Panc1 (cell line): ENCODE results near the gene PDE9A. TPM values are rescaled to one million over a fixed set of nuclear protein-coding genes. Genes with fewer than 3 reads are reported as not detected.

ENCODE experiments used
- ATAC-seq: fragments of 200-7000 bp; cut with Tn5 transposase; 2 replicates; pipeline ENCODE4 v1.9.1; 2020; ENCODE audit warnings: mild to moderate bottlenecking, moderate library complexity
- BruUV-seq: library from RNA; stranded (reverse); fragments of 400-500 nt; replicated peaks from 2 replicates; lab custom pipeline; 2021; lab: Mats Ljungman, UMichigan
- CTCF ChIA-PET: fragments of 300-600 bp; sonication (Branson Sonifier 250); formaldehyde crosslinking; loops from one replicate; lab custom pipeline; 2022; ENCODE audit warnings: antibody characterized with exemption; lab: Charles Lee
- POLR2A ChIA-PET: fragments of 300-600 bp; sonication (Branson Sonifier 250); formaldehyde crosslinking; loops from one replicate; lab custom pipeline; 2022; ENCODE audit warnings: antibody characterized with exemption; lab: Charles Lee
- DNase-seq: peaks from one replicate; pipeline ENCODE4 v3.0.0-alpha.2; 2010; ENCODE audit warnings: low read depth, low spot score
- H3K27ac ChIP-seq: 2 replicates; pipeline ENCODE4 v1.5.1; 2011; ENCODE audit warnings: mild to moderate bottlenecking, low read length, inconsistent platforms
- H3K27me3 ChIP-seq: fragments of 200-500 bp; sonication (Bioruptor generic); 2 replicates; pipeline ENCODE4 v1.6.0; 2014; ENCODE audit warnings: low read length, inconsistent platforms; ENCODE audit not compliant: control insufficient read depth, insufficient read depth
- H3K36me3 ChIP-seq: fragments of 200-500 bp; sonication (Bioruptor generic); 2 replicates; pipeline ENCODE4 v1.5.1; 2014; ENCODE audit warnings: inconsistent platforms, mild to moderate bottlenecking, low read length, moderate library complexity; ENCODE audit not compliant: control insufficient read depth, insufficient read depth
- H3K4me1 ChIP-seq: 2 replicates; pipeline ENCODE4 v1.5.1; 2011; ENCODE audit warnings: inconsistent platforms, mild to moderate bottlenecking, low read length, moderate library complexity; ENCODE audit not compliant: control insufficient read depth, insufficient read depth
- H3K4me3 ChIP-seq, 2 experiments: 2 replicates each; pipeline ENCODE4 v1.5.1; 2011 to 2012; ENCODE audit warnings: low read depth in 2 of 2, low read length in 2 of 2, mild to moderate bottlenecking in 2 of 2, inconsistent platforms in 1 of 2, moderate library complexity in 1 of 2
- H3K9me3 ChIP-seq: fragments of 200-500 bp; sonication (Bioruptor generic); 2 replicates; pipeline ENCODE4 v1.5.1; 2014; ENCODE audit warnings: low read depth, mild to moderate bottlenecking, inconsistent platforms, low read length, moderate library complexity; ENCODE audit not compliant: control insufficient read depth, insufficient read depth
- POLR2AphosphoS5 ChIP-seq: IDR thresholded peaks from 2 replicates; pipeline ENCODE4 v1.6.1; 2012; ENCODE audit warnings: mild to moderate bottlenecking, low read depth, low read length, moderate library complexity
- SIN3A ChIP-seq: IDR thresholded peaks from 2 replicates; pipeline ENCODE4 v1.6.1; 2012; ENCODE audit warnings: low read depth, mild to moderate bottlenecking, low read length, moderate library complexity, borderline replicate concordance; ENCODE audit not compliant: insufficient read depth
- TCF7L2 ChIP-seq: IDR thresholded peaks from 2 replicates; pipeline ENCODE4 v1.6.1; 2011; ENCODE audit warnings: mild to moderate bottlenecking, low read depth, low read length, inconsistent platforms
- in situ Hi-C: cut with HindIII; loops from 2 replicates; pipeline ENCODE4 v1.10.0; 2016; ENCODE audit warnings: low sequenced_read_pairs, low pct_unique_long_range_greater_than_20kb
- intact Hi-C: fragments of 100-400 bp; cut with micrococcal nuclease; formaldehyde crosslinking; loops from one replicate; pipeline ENCODE4 v1.10.0; 2022; ENCODE audit not compliant: unreplicated experiment
- total RNA-seq: library from RNA; stranded (reverse); gene quantifications from one replicate; pipeline ENCODE4 v1.2.1, GENCODE V29; 2021; ENCODE audit not compliant: unreplicated experiment
- TF ChIP-seq, protein P1 (sequence below): fragments of 450-650 bp; IDR thresholded peaks from 2 replicates; pipeline ENCODE4 v1.5.1; 2017; ENCODE audit warnings: mild to moderate bottlenecking
- TF ChIP-seq, protein P2 (sequence below), 2 experiments: IDR thresholded peaks; 2 replicates each; pipeline ENCODE4 v1.6.1; 2011 to 2012; ENCODE audit warnings: low read depth in 2 of 2, control low read depth in 1 of 2, low read length in 1 of 2, mild to moderate bottlenecking in 1 of 2, moderate library complexity in 1 of 2; ENCODE audit not compliant: insufficient read depth in 1 of 2

The PDE9A gene
- total RNA-seq, 1 experiment from 2014 or later = 0.72 TPM

DNA sequence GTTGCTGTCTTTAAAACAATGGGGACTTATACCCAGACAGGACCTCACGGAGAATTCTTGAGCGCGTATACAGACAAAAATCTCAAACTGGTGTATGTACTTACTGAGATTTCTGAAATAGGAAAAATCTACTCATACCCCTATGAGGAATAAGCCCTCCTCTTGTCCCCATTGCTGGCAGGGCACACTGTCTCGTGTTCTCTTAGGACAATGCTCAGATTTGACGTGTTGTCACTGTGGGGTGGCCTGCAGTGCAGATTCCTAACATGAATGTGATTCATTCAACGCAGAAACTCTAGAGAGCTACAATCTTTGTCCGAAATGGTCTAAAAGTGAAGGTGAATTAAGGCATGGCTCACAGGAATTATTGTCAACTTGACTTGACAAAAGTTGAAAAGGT, 31.1 kb upstream of the PDE9A start:
- no peak for ATAC-seq
- Histone ChIP-seq H3K36me3 (no peaks in the 10 kb centered on the region), H3K4me3 (no peak overlapping the region), H3K27ac (no peak overlapping the region), H3K9me3 (no peaks in the 10 kb centered on the region), H3K4me1 (no peaks in the 10 kb centered on the region), H3K27me3 (peaks cover 2% of the 10 kb centered on the region; the same call in 1 of the 2 replicates)
- TF ChIP-seq, protein P1, sequence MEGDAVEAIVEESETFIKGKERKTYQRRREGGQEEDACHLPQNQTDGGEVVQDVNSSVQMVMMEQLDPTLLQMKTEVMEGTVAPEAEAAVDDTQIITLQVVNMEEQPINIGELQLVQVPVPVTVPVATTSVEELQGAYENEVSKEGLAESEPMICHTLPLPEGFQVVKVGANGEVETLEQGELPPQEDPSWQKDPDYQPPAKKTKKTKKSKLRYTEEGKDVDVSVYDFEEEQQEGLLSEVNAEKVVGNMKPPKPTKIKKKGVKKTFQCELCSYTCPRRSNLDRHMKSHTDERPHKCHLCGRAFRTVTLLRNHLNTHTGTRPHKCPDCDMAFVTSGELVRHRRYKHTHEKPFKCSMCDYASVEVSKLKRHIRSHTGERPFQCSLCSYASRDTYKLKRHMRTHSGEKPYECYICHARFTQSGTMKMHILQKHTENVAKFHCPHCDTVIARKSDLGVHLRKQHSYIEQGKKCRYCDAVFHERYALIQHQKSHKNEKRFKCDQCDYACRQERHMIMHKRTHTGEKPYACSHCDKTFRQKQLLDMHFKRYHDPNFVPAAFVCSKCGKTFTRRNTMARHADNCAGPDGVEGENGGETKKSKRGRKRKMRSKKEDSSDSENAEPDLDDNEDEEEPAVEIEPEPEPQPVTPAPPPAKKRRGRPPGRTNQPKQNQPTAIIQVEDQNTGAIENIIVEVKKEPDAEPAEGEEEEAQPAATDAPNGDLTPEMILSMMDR = no peak
- TF ChIP-seq TCF7L2 (no peak), POLR2AphosphoS5 (no peak), SIN3A (no peak)
- TF ChIP-seq, protein P2, sequence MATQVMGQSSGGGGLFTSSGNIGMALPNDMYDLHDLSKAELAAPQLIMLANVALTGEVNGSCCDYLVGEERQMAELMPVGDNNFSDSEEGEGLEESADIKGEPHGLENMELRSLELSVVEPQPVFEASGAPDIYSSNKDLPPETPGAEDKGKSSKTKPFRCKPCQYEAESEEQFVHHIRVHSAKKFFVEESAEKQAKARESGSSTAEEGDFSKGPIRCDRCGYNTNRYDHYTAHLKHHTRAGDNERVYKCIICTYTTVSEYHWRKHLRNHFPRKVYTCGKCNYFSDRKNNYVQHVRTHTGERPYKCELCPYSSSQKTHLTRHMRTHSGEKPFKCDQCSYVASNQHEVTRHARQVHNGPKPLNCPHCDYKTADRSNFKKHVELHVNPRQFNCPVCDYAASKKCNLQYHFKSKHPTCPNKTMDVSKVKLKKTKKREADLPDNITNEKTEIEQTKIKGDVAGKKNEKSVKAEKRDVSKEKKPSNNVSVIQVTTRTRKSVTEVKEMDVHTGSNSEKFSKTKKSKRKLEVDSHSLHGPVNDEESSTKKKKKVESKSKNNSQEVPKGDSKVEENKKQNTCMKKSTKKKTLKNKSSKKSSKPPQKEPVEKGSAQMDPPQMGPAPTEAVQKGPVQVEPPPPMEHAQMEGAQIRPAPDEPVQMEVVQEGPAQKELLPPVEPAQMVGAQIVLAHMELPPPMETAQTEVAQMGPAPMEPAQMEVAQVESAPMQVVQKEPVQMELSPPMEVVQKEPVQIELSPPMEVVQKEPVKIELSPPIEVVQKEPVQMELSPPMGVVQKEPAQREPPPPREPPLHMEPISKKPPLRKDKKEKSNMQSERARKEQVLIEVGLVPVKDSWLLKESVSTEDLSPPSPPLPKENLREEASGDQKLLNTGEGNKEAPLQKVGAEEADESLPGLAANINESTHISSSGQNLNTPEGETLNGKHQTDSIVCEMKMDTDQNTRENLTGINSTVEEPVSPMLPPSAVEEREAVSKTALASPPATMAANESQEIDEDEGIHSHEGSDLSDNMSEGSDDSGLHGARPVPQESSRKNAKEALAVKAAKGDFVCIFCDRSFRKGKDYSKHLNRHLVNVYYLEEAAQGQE (IDR thresholded peaks at IDR 0.05; ENCODE audit: insufficient read depth in 1 of 2, low read depth in 2 of 2, low read length in 1 of 2) = no peak
- intact Hi-C loops = no loop called here
- no peak for DNase-seq
- in situ Hi-C loops = no loop called here
- ChIA-PET CTCF (no interaction called here), POLR2A (no interaction called here)
- no TSS peak for BruUV-seq

GRCh38 chr21:42623694-42624093, 29.7 kb upstream of the PDE9A start:
- BruUV-seq = no TSS peak
- Histone ChIP-seq H3K4me1 (no peaks in the 10 kb centered on the region), H3K36me3 (no peaks in the 10 kb centered on the region), H3K27me3 (peaks cover 2% of the 10 kb centered on the region; the same call in 1 of the 2 replicates), H3K4me3 (no peak overlapping the region), H3K27ac (no peak overlapping the region), H3K9me3 (no peaks in the 10 kb centered on the region)
- no peak for DNase-seq
- no peak for TF ChIP-seq SIN3A
- TF ChIP-seq, protein P2 (IDR thresholded peaks at IDR 0.05; ENCODE audit: insufficient read depth in 1 of 2, low read depth in 2 of 2, low read length in 1 of 2) = no peak
- intact Hi-C loops (no loop called here), in situ Hi-C loops (no loop called here)
- POLR2A ChIA-PET = no interaction called here
- ATAC-seq = no peak
- CTCF ChIA-PET = no interaction called here
